Adrenal gland (tissue), 5 donors: ENCODE measurements around the gene KCNIP3.

Source experiments
- CTCF ChIP-seq, 6 experiments: fragments of 450-650 bp in 4 of 6; fragments of 200-600 bp in 2 of 6; sonication (generic) in 1 of 6; IDR thresholded peaks; 1 replicate in 5 of 6; 2 replicates in 1 of 6; pipeline versions ENCODE4 v1.5.1 to v1.8.0; 2016 to 2021; ENCODE audit warnings: antibody characterized with exemption in 6 of 6, mild to moderate bottlenecking in 2 of 6, moderate library complexity in 1 of 6
- POLR2A ChIP-seq, 2 donors: fragments of 450-650 bp; IDR thresholded peaks; one replicate each; pipeline ENCODE4 v1.6.1; 2017; ENCODE audit warnings: antibody characterized with exemption in 2 of 2, mild to moderate bottlenecking in 2 of 2, moderate library complexity in 1 of 2
- donor health status: DM: no; HTN: no; CAD: no.

GRCh38 chr2:95337829-95338228, 40.7 kb downstream of the KCNIP3 start:
- TF ChIP-seq CTCF (IDR thresholded peaks at IDR 0.05) (no peak), POLR2A (IDR thresholded peaks at IDR 0.05) (no peak)
